Testis (tissue), 3 donors: ENCODE measurements around the gene SLC19A1. TPM values are rescaled to one million over a fixed set of nuclear protein-coding genes. Genes with fewer than 3 reads are reported as not detected.

Source experiments
- DNase-seq: peaks from one replicate; pipeline ENCODE4 v3.0.0-alpha.2; 2019
- H3K27ac ChIP-seq, 2 donors: fragments of 200-600 bp; sonication (generic); one replicate each; pipeline ENCODE4 v1.5.1; 2019
- H3K27me3 ChIP-seq: fragments of 200-600 bp; sonication (generic); one replicate; pipeline ENCODE4 v1.5.1; 2019
- H3K36me3 ChIP-seq: fragments of 200-600 bp; sonication (generic); one replicate; pipeline ENCODE4 v1.5.1; 2017; ENCODE audit warnings: low read depth; ENCODE audit errors: missing control alignments
- H3K4me1 ChIP-seq: fragments of 200-600 bp; sonication (generic); one replicate; pipeline ENCODE4 v1.5.1; 2019
- H3K4me3 ChIP-seq, 2 donors: fragments of 200-600 bp; sonication (generic); one replicate each; pipeline ENCODE4 v1.5.1; 2017 to 2019
- H3K9me3 ChIP-seq: fragments of 200-600 bp; sonication (generic); one replicate; pipeline ENCODE4 v1.5.1; 2017
- CTCF ChIP-seq, 3 experiments: fragments of 450-650 bp in 2 of 3; fragments of 200-600 bp in 1 of 3; sonication (generic) in 1 of 3; IDR thresholded peaks; one replicate each; pipeline ENCODE4 v1.5.1; 2016 to 2019; ENCODE audit warnings: antibody characterized with exemption in 3 of 3, mild to moderate bottlenecking in 2 of 3, moderate library complexity in 1 of 3
- POLR2A ChIP-seq: fragments of 450-650 bp; IDR thresholded peaks from one replicate; pipeline ENCODE4 v1.6.1; 2017; ENCODE audit warnings: antibody characterized with exemption, mild to moderate bottlenecking, moderate library complexity
- WGBS, 2 donors: methylation state at CpG; one replicate each; pipeline ENCODE4 v1.1.5; 2018; 5-methylcytosine and 5-hydroxymethylcytosine counted together
- intact Hi-C: fragments of 100-400 bp; cut with DNase I; formaldehyde crosslinking; loops from one replicate; pipeline ENCODE4 v1.15.1; 2023; ENCODE audit warnings: low total_unique reads
- polyA plus RNA-seq: library from polyadenylated mRNA; stranded (reverse); fragments of 350-450 nt; fragmentation: Illumina TruSeq; extraction: RNeasy Lipid Tissue Mini Kit (QIAGEN cat#74804); gene quantifications from one replicate; pipeline ENCODE4 v1.2.3, GENCODE V29; 2014; ENCODE audit warnings: low read depth, low replicate concordance; ENCODE audit not compliant: insufficient read depth
- total RNA-seq, 2 donors: library from RNA; depleted of rRNA; stranded (reverse); fragments of >200 nt; gene quantifications; one replicate each; pipeline ENCODE4 v1.2.3, GENCODE V29; 2016

The SLC19A1 gene
- total and polyA plus RNA-seq, 3 donors from 2014 or later, result 5.5 to 17.4 (median 15.7) TPM

DNA sequence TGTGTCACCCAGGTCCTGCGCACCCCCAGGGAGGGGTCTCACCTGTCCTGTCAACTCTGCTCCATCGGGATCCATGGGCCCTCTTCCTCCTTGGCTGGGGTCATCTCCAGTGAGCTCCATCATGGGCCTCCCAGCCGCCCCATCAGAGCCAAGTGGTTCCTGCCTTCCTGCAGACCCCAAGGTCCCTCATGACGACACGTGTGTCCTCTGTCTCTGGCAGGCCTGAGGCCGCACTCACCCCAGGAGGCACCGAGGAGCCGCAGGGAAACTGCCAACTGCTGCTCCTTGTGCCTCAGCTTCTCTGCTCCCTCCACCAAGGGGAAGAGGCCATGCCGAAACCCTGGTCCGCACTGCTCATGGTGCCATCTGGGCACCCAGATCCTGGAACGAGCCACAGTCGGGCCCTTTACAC, 90.5 kb downstream of the SLC19A1 start:
- intact Hi-C loops, result no loop called here
- peaks cover 2% of the 10 kb centered on the region for H3K4me1 ChIP-seq
- H3K27ac ChIP-seq, result no peak overlapping the region
- no peak overlapping the region for H3K4me3 ChIP-seq
- 91 to 100% methylated on average over 4 to 12 of the region's 12 CpGs for WGBS, 2 donors
- no peaks in the 10 kb centered on the region for H3K9me3 ChIP-seq
- no peak for TF ChIP-seq CTCF (IDR thresholded peaks at IDR 0.05)
- no peak for TF ChIP-seq POLR2A
- H3K27me3 ChIP-seq, result no peaks in the 10 kb centered on the region
- DNase-seq, result no peak
- H3K36me3 ChIP-seq, result no peaks in the 10 kb centered on the region

- WGBS, 2 donors, result 81 to 82% methylated on average over 18 to 20 of the region's 20 CpGs
- intact Hi-C loops, result no loop called here
- Histone ChIP-seq H3K36me3 (no peaks in the 10 kb centered on the region), H3K27ac (no peak overlapping the region), H3K4me3 (no peak overlapping the region), H3K9me3 (no peaks in the 10 kb centered on the region), H3K4me1 (peaks cover 2% of the 10 kb centered on the region), H3K27me3 (no peaks in the 10 kb centered on the region)
- DNase-seq, result no peak
- TF ChIP-seq POLR2A (no peak), CTCF (IDR thresholded peaks at IDR 0.05) (no peak)
Observed at GRCh38 chr21:45451091-45451740, 91.0 kb downstream of the SLC19A1 start.

DNA sequence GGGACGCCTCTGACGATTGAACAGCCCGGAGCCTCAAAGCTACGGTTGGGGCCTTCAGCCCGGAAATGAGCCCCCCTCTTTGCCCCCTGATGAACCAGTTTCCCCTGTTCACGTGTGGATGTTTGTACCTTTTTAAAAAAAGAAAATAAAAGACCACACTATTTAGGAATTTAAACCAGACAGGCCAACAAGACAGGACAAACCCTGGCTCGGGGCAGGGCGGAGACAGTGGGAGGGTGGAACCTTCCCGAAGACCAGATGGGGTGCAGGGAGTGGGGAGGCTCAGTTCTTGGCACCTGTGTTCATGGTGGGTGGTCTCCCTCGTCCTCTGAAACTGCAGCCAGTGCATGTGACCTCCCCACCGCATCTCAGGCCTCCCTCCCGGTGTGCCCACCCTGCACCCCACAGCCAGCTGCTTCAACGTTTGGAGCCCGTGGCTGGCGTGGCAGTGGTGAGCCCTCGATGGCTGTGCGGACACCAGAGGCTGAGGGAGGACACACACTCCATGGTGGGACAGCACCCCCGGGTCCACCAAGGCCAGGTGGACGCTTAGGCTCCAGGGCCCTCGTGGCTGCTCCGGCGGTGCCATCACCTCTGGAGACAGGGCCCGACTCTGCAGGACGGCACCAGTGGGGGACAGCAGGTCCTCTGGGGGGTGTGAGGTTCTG, 91.7 kb downstream of the SLC19A1 start:
- no peaks in the 10 kb centered on the region for H3K27me3 ChIP-seq
- no peak for TF ChIP-seq CTCF (IDR thresholded peaks at IDR 0.05)
- H3K9me3 ChIP-seq, result no peaks in the 10 kb centered on the region
- intact Hi-C loops, result no loop called here
- no peaks in the 10 kb centered on the region for H3K36me3 ChIP-seq
- WGBS, 2 donors, result 63 to 84% methylated on average over 11 to 24 of the region's 24 CpGs
- no peak overlapping the region for H3K4me3 ChIP-seq
- H3K27ac ChIP-seq, result no peak overlapping the region
- DNase-seq, result no peak
- H3K4me1 ChIP-seq, result peaks cover 2% of the 10 kb centered on the region

GRCh38 chr21:45449658-45450422, 92.4 kb downstream of the SLC19A1 start:
- Histone ChIP-seq H3K27me3 (no peaks in the 10 kb centered on the region), H3K4me3 (no peak overlapping the region), H3K9me3 (no peaks in the 10 kb centered on the region), H3K36me3 (no peaks in the 10 kb centered on the region), H3K4me1 (no peaks in the 10 kb centered on the region), H3K27ac (no peak overlapping the region)
- WGBS, 2 donors, result 89 to 93% methylated on average over 19 to 21 of the region's 22 CpGs
- intact Hi-C loops, result no loop called here
- no peak for DNase-seq
- TF ChIP-seq POLR2A (no peak), CTCF (IDR thresholded peaks at IDR 0.05) (no peak)
